HCT116 (cell line): ENCODE measurements around the gene SCN2A. TPM values are rescaled to one million over a fixed set of nuclear protein-coding genes. Genes with fewer than 3 reads are reported as not detected.

Source experiments
- ATAC-seq: fragments of 200-7000 bp; cut with Tn5 transposase; 2 replicates; pipeline ENCODE4 v1.9.1; 2020; ENCODE audit warnings: mild to moderate bottlenecking, moderate library complexity
- BruUV-seq: library from RNA; stranded (reverse); fragments of 400-500 nt; replicated peaks from 2 replicates; lab custom pipeline; 2021; lab: Mats Ljungman, UMichigan
- CTCF ChIA-PET: fragments of 300-600 bp; sonication (Branson Sonifier 250); formaldehyde crosslinking; loops from one replicate; lab custom pipeline; 2021; ENCODE audit warnings: antibody characterized with exemption; lab: Charles Lee
- POLR2A ChIA-PET: fragments of 300-600, 350-600 bp; sonication (Branson Sonifier 250); formaldehyde crosslinking; loops from one replicate; lab custom pipeline; 2021; ENCODE audit warnings: antibody characterized with exemption; lab: Charles Lee
- RAD21 ChIA-PET, 2 experiments: fragments of 300-600 bp; sonication (Branson Sonifier 250); formaldehyde crosslinking; loops; one replicate each; lab custom pipeline; 2023; ENCODE audit warnings: low total read pairs in 2 of 2; ENCODE audit not compliant: uncharacterized antibody in 2 of 2, unreplicated experiment in 2 of 2, low non-redundant PET in 1 of 2; lab: Charles Lee
- DNase-seq: peaks from one replicate; pipeline ENCODE4 v3.0.0-alpha.2; 2010; ENCODE audit warnings: low read depth, low spot score
- H2AFZ ChIP-seq: fragments of 200-600 bp; shearing (Covaris generic), sonication (generic); 2 replicates; pipeline ENCODE4 v1.6.1; 2017; ENCODE audit warnings: low read depth, mixed run types, mixed read lengths, antibody characterized with exemption, low read length; ENCODE audit not compliant: poor library complexity, severe bottlenecking
- H3K27ac ChIP-seq: 2 replicates; pipeline ENCODE4 v1.5.1; 2012; ENCODE audit warnings: low read depth, low read length
- H3K27me3 ChIP-seq: fragments of 200-600 bp; sonication (generic); 2 replicates; pipeline ENCODE4 v1.6.1; 2016; ENCODE audit warnings: mixed run types, low read length, mixed read lengths; ENCODE audit not compliant: insufficient read depth
- H3K36me3 ChIP-seq, 2 experiments: fragments of 200-500 bp in 1 of 2; fragments of 200-600 bp in 1 of 2; sonication (Bioruptor generic) in 1 of 2; sonication (generic) in 1 of 2; 2 replicates each; pipeline versions ENCODE4 v1.5.1 to v1.6.1; 2014 to 2016; ENCODE audit warnings: low read length in 2 of 2, inconsistent platforms in 1 of 2, mixed read lengths in 1 of 2, mixed run types in 1 of 2; ENCODE audit not compliant: insufficient read depth in 2 of 2, control insufficient read depth in 1 of 2
- H3K4me1 ChIP-seq, 2 experiments: fragments of 200-600 bp in 1 of 2; sonication (generic) in 1 of 2; 2 replicates each; pipeline versions ENCODE4 v1.5.1 to v1.6.1; 2012 to 2017; ENCODE audit warnings: low read length in 2 of 2, inconsistent platforms in 1 of 2, mild to moderate bottlenecking in 1 of 2, mixed read lengths in 1 of 2, mixed run types in 1 of 2, moderate library complexity in 1 of 2; ENCODE audit not compliant: insufficient read depth in 2 of 2, control insufficient read depth in 1 of 2
- H3K4me2 ChIP-seq: fragments of 200-600 bp; sonication (generic); 2 replicates; pipeline ENCODE4 v1.6.1; 2017; ENCODE audit warnings: mixed run types, low read length, mixed read lengths
- H3K4me3 ChIP-seq, 2 experiments: fragments of 200-600 bp in 1 of 2; sonication (generic) in 1 of 2; replicated peaks in 1 of 2; 2 replicates each; pipeline ENCODE4 v1.5.1; 2011 to 2016; ENCODE audit warnings: low read length in 2 of 2, control low read depth in 1 of 2, low read depth in 1 of 2, mild to moderate bottlenecking in 1 of 2, mixed read lengths in 1 of 2, mixed run types in 1 of 2
- H3K79me2 ChIP-seq: fragments of 200-600 bp; sonication (generic); 2 replicates; pipeline ENCODE4 v1.6.1; 2017; ENCODE audit warnings: mild to moderate bottlenecking, mixed run types, low read length, moderate library complexity, mixed read lengths; ENCODE audit not compliant: insufficient read depth
- H3K9ac ChIP-seq: fragments of 200-600 bp; sonication (generic); 2 replicates; pipeline ENCODE4 v1.6.1; 2016; ENCODE audit warnings: low read length, mixed read lengths
- H3K9me2 ChIP-seq: fragments of 200-600 bp; sonication (generic), shearing (Covaris generic); 2 replicates; pipeline ENCODE4 v1.6.1; 2017; ENCODE audit warnings: mixed run types, mild to moderate bottlenecking, moderate library complexity; ENCODE audit not compliant: insufficient read depth
- H3K9me3 ChIP-seq, 2 experiments: fragments of 200-500 bp in 1 of 2; fragments of 200-600 bp in 1 of 2; sonication (Bioruptor generic) in 1 of 2; sonication (generic) in 1 of 2; 2 replicates each; pipeline ENCODE4 v1.6.1; 2014 to 2017; ENCODE audit warnings: low read length in 2 of 2, mixed read lengths in 2 of 2, inconsistent platforms in 1 of 2, low read depth in 1 of 2, mild to moderate bottlenecking in 1 of 2, mixed run types in 1 of 2, moderate library complexity in 1 of 2; ENCODE audit not compliant: control insufficient read depth in 1 of 2, insufficient read depth in 1 of 2
- H4K20me1 ChIP-seq: fragments of 200-600 bp; sonication (generic), shearing (Covaris generic); 2 replicates; pipeline ENCODE4 v1.6.1; 2017; ENCODE audit warnings: mixed run types, mild to moderate bottlenecking, moderate library complexity; ENCODE audit not compliant: insufficient read depth
- CEBPB ChIP-seq: IDR thresholded peaks from 2 replicates; pipeline ENCODE4 v1.6.1; 2012; ENCODE audit warnings: low read depth
- ELF1 ChIP-seq: IDR thresholded peaks from 2 replicates; pipeline ENCODE4 v1.6.1; 2012; ENCODE audit warnings: low read depth, borderline replicate concordance
- EZH2phosphoT487 ChIP-seq: fragments of 200-600 bp; IDR thresholded peaks from 2 replicates; pipeline ENCODE4 v1.6.1; 2018; ENCODE audit warnings: antibody characterized with exemption, borderline replicate concordance
- JUND ChIP-seq: IDR thresholded peaks from 2 replicates; pipeline ENCODE4 v1.6.1; 2012
- POLR2A ChIP-seq: IDR thresholded peaks from 2 replicates; pipeline ENCODE4 v1.7.0; 2011; ENCODE audit warnings: borderline replicate concordance; ENCODE audit not compliant: insufficient read depth, insufficient read length; ENCODE audit errors: extremely low read depth
- RAD21 ChIP-seq: IDR thresholded peaks from 2 replicates; pipeline ENCODE4 v1.6.1; 2012; ENCODE audit warnings: low read depth, mild to moderate bottlenecking
- SP1 ChIP-seq: IDR thresholded peaks from 2 replicates; pipeline ENCODE4 v1.6.1; 2012; ENCODE audit warnings: low read depth
- TCF7L2 ChIP-seq: IDR thresholded peaks from 2 replicates; pipeline ENCODE4 v1.7.0; 2011; ENCODE audit warnings: borderline replicate concordance, inconsistent platforms; ENCODE audit not compliant: insufficient read depth, insufficient read length; ENCODE audit errors: extremely low read depth
- YY1 ChIP-seq: IDR thresholded peaks from 2 replicates; pipeline ENCODE4 v1.6.1; 2011; ENCODE audit warnings: low read length, low read depth, moderate library complexity, mild to moderate bottlenecking; ENCODE audit not compliant: insufficient replicate concordance; ENCODE audit errors: extremely low read depth
- intact Hi-C: fragments of 100-400 bp; cut with micrococcal nuclease; formaldehyde crosslinking; loops from 2 replicates; pipeline ENCODE4 v1.10.0; 2022
- total RNA-seq: library from RNA; stranded (reverse); gene quantifications from one replicate; pipeline ENCODE4 v1.2.1, GENCODE V29; 2021; ENCODE audit not compliant: unreplicated experiment
- TF ChIP-seq, protein P1 (sequence below): IDR thresholded peaks from 2 replicates; pipeline ENCODE4 v1.6.1; 2012
- TF ChIP-seq, protein P2 (sequence below), 3 experiments: fragments of 200-600 bp in 1 of 3; sonication (generic) in 1 of 3; IDR thresholded peaks in 2 of 3; conservative IDR thresholded peaks in 1 of 3; 2 replicates each; pipeline ENCODE4 v1.5.1; 2012 to 2017; ENCODE audit warnings: low read depth in 2 of 3, low read length in 2 of 3, antibody characterized with exemption in 1 of 3, borderline replicate concordance in 1 of 3, control low read depth in 1 of 3, mild to moderate bottlenecking in 1 of 3, mixed read lengths in 1 of 3, mixed run types in 1 of 3, moderate library complexity in 1 of 3; ENCODE audit not compliant: insufficient read depth in 1 of 3
- TF ChIP-seq, protein P3 (sequence below): IDR thresholded peaks from 2 replicates; pipeline ENCODE4 v1.6.1; 2012; ENCODE audit warnings: low read depth

SCN2A gene
- total RNA-seq, 1 experiment from 2014 or later, result 0.25 TPM

DNA sequence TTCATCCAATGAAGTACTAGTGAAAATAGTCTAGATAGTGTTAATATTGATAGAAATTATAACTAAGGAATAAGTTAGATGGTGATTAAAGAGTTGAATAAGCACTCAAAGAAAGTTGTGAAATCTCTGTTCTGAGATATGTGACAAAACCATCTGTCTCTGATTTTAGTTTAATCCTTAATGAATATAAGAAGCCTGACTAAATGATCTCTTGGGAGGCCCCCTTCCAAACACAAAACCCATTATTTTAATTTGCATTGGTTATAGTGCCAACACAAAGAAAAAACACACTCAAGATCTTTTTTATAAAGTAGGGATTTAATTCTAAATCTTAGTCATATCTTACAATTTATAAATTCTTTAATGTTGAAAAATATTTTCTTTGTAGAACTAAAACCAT is 34.0 kb downstream of the SCN2A start:
- ChIA-PET CTCF (no interaction called here), RAD21 (no interaction called here), POLR2A (no interaction called here)
- H3K4me3 ChIP-seq, result no peak overlapping the region
- no peaks in the 10 kb centered on the region for H3K27me3 ChIP-seq
- no peak for DNase-seq
- H4K20me1 ChIP-seq, result no peaks in the 10 kb centered on the region
- no peaks in the 10 kb centered on the region for H3K9me3 ChIP-seq
- no peak overlapping the region for H2AFZ ChIP-seq
- no peak for TF ChIP-seq POLR2A
- TF ChIP-seq CEBPB, result no peak
- no peak for TF ChIP-seq JUND
- no TSS peak for BruUV-seq
- no peaks in the 10 kb centered on the region for H3K9me2 ChIP-seq
- no peak overlapping the region for H3K27ac ChIP-seq
- intact Hi-C loops, result no loop called here
- no peaks in the 10 kb centered on the region for H3K79me2 ChIP-seq
- H3K4me1 ChIP-seq, result no peaks in the 10 kb centered on the region
- H3K36me3 ChIP-seq, result no peaks in the 10 kb centered on the region
- no peak overlapping the region for H3K4me2 ChIP-seq
- no peak overlapping the region for H3K9ac ChIP-seq
- no peak for ATAC-seq

DNA sequence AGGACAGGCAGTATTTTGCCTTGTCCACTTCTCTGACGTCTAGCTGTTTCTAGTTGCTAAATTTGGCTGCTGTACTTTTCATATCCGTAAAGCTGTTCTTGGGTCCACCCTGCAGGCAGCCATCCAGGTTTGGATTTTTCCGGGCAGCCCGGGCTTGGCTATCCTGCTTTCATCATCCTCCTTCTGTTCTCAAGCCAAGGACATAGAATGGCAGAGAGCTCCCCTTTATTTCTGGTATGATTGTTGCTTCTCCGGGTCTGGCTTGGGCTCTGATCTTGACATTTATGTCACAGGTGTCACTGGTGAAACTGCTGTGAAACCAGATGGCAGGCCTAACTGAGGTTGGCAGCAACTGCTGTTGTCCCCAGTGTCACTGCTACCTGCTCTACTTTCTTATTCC is 35.5 kb downstream of the SCN2A start:
- Histone ChIP-seq H4K20me1 (no peaks in the 10 kb centered on the region), H3K4me2 (no peak overlapping the region), H3K4me3 (no peak overlapping the region), H3K27me3 (no peaks in the 10 kb centered on the region), H3K4me1 (no peaks in the 10 kb centered on the region), H3K36me3 (no peaks in the 10 kb centered on the region), H3K9ac (no peak overlapping the region), H2AFZ (no peak overlapping the region), H3K79me2 (no peaks in the 10 kb centered on the region)
- DNase-seq, result no peak
- ChIA-PET RAD21 (no interaction called here), POLR2A (no interaction called here), CTCF (interaction anchor here (1.0 kb wide), 2 partner anchors 19 to 71 kb away, joined by 3 to 5 read pairs; partner anchors contain the start of gene SCN3A)
- intact Hi-C loops, result no loop called here
- no peak for TF ChIP-seq TCF7L2
- TF ChIP-seq ELF1, result no peak
- TF ChIP-seq, protein P1, sequence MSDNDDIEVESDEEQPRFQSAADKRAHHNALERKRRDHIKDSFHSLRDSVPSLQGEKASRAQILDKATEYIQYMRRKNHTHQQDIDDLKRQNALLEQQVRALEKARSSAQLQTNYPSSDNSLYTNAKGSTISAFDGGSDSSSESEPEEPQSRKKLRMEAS, result no peak
- no peak for TF ChIP-seq CEBPB
- TF ChIP-seq EZH2phosphoT487, result no peak
- TF ChIP-seq RAD21, result no peak
- TF ChIP-seq YY1, result no peak
- TF ChIP-seq POLR2A, result no peak
- no peak for TF ChIP-seq SP1
- TF ChIP-seq, protein P2, sequence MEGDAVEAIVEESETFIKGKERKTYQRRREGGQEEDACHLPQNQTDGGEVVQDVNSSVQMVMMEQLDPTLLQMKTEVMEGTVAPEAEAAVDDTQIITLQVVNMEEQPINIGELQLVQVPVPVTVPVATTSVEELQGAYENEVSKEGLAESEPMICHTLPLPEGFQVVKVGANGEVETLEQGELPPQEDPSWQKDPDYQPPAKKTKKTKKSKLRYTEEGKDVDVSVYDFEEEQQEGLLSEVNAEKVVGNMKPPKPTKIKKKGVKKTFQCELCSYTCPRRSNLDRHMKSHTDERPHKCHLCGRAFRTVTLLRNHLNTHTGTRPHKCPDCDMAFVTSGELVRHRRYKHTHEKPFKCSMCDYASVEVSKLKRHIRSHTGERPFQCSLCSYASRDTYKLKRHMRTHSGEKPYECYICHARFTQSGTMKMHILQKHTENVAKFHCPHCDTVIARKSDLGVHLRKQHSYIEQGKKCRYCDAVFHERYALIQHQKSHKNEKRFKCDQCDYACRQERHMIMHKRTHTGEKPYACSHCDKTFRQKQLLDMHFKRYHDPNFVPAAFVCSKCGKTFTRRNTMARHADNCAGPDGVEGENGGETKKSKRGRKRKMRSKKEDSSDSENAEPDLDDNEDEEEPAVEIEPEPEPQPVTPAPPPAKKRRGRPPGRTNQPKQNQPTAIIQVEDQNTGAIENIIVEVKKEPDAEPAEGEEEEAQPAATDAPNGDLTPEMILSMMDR (IDR thresholded peaks at IDR 0.05 in 2 of 3, conservative IDR thresholded peaks at IDR 0.05 in 1 of 3; ENCODE audit: borderline replicate concordance in 1 of 3, insufficient read depth in 1 of 3, low read depth in 2 of 3, low read length in 2 of 3), result no peak
- TF ChIP-seq, protein P3, sequence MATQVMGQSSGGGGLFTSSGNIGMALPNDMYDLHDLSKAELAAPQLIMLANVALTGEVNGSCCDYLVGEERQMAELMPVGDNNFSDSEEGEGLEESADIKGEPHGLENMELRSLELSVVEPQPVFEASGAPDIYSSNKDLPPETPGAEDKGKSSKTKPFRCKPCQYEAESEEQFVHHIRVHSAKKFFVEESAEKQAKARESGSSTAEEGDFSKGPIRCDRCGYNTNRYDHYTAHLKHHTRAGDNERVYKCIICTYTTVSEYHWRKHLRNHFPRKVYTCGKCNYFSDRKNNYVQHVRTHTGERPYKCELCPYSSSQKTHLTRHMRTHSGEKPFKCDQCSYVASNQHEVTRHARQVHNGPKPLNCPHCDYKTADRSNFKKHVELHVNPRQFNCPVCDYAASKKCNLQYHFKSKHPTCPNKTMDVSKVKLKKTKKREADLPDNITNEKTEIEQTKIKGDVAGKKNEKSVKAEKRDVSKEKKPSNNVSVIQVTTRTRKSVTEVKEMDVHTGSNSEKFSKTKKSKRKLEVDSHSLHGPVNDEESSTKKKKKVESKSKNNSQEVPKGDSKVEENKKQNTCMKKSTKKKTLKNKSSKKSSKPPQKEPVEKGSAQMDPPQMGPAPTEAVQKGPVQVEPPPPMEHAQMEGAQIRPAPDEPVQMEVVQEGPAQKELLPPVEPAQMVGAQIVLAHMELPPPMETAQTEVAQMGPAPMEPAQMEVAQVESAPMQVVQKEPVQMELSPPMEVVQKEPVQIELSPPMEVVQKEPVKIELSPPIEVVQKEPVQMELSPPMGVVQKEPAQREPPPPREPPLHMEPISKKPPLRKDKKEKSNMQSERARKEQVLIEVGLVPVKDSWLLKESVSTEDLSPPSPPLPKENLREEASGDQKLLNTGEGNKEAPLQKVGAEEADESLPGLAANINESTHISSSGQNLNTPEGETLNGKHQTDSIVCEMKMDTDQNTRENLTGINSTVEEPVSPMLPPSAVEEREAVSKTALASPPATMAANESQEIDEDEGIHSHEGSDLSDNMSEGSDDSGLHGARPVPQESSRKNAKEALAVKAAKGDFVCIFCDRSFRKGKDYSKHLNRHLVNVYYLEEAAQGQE, result no peak
- TF ChIP-seq, all 23 proteins: peak for 0
- Histone ChIP-seq H3K9me3 (no peaks in the 10 kb centered on the region), H3K9me2 (no peaks in the 10 kb centered on the region), H3K27ac (no peak overlapping the region)
- no peak for ATAC-seq
- no TSS peak for BruUV-seq
